ENCODE data around the gene IRGM.

DNA sequence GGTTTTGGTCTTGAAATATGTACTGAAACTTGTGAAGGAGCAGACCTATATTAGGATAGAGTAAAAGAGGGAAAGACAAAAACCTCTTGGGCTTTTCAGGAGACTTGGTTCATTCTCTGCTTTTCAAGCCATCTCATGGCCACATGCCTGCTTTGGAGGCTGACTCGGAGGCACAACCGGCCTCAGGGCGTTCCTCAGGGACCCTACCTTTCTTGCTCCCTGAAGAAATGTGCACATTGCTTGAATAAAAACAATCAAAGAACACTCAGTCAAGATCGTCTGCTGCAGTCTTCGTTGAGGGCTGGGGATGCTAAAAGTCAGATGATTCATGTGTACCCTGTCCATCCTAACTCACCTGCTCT is 994 bp downstream of the IRGM start:
- TF ChIP-seq, protein P1, sequence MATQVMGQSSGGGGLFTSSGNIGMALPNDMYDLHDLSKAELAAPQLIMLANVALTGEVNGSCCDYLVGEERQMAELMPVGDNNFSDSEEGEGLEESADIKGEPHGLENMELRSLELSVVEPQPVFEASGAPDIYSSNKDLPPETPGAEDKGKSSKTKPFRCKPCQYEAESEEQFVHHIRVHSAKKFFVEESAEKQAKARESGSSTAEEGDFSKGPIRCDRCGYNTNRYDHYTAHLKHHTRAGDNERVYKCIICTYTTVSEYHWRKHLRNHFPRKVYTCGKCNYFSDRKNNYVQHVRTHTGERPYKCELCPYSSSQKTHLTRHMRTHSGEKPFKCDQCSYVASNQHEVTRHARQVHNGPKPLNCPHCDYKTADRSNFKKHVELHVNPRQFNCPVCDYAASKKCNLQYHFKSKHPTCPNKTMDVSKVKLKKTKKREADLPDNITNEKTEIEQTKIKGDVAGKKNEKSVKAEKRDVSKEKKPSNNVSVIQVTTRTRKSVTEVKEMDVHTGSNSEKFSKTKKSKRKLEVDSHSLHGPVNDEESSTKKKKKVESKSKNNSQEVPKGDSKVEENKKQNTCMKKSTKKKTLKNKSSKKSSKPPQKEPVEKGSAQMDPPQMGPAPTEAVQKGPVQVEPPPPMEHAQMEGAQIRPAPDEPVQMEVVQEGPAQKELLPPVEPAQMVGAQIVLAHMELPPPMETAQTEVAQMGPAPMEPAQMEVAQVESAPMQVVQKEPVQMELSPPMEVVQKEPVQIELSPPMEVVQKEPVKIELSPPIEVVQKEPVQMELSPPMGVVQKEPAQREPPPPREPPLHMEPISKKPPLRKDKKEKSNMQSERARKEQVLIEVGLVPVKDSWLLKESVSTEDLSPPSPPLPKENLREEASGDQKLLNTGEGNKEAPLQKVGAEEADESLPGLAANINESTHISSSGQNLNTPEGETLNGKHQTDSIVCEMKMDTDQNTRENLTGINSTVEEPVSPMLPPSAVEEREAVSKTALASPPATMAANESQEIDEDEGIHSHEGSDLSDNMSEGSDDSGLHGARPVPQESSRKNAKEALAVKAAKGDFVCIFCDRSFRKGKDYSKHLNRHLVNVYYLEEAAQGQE (IDR thresholded peaks at IDR 0.05; ENCODE audit: insufficient replicate concordance, low read depth): no peak
- TF ChIP-seq CTCF (IDR thresholded peaks at IDR 0.05; ENCODE audit: insufficient read depth, low read length) (no peak), GABPA (IDR thresholded peaks at IDR 0.05; ENCODE audit: low read depth) (no peak), POLR2AphosphoS5 (IDR thresholded peaks at IDR 0.05; ENCODE audit: low read depth) (no peak)
